Body of pancreas (tissue), 4 donors: Measurements from ENCODE around the gene TMEM50A. TPM values are rescaled to one million over a fixed set of nuclear protein-coding genes. Genes with fewer than 3 reads are reported as not detected.

Source experiments
- ATAC-seq: fragments of 150-250 bp; one replicate; pipeline ENCODE4 v1.9.1; 2016
- DNase-seq, 4 donors: peaks; one replicate each; pipeline ENCODE4 v3.0.0-alpha.2; 2019
- H3K27ac ChIP-seq, 4 donors: fragments of 200-600 bp; sonication (generic); 1 replicate in 3 of 4; 2 replicates in 1 of 4; pipeline versions ENCODE4 v1.5.1 to v1.6.1; 2016 to 2019; ENCODE audit warnings: mild to moderate bottlenecking in 1 of 4, mixed read lengths in 1 of 4, moderate library complexity in 1 of 4
- H3K27me3 ChIP-seq, 2 donors: fragments of 200-600 bp; sonication (generic); one replicate each; pipeline ENCODE4 v1.6.0; 2016; ENCODE audit warnings: mild to moderate bottlenecking in 1 of 2
- H3K36me3 ChIP-seq, 2 donors: fragments of 200-600 bp; sonication (generic); replicated peaks in 1 of 2; 2 replicates each; pipeline ENCODE4 v1.5.1; 2016; ENCODE audit warnings: low read depth in 2 of 2; ENCODE audit not compliant: insufficient read depth in 1 of 2
- H3K4me1 ChIP-seq: fragments of 200-600 bp; sonication (generic); one replicate; pipeline ENCODE4 v1.6.0; 2016
- H3K4me3 ChIP-seq, 2 donors: fragments of 200-600 bp; sonication (generic); 1 replicate in 1 of 2; 2 replicates in 1 of 2; pipeline ENCODE4 v1.5.1; 2016 to 2019
- H3K9me3 ChIP-seq, 3 donors: fragments of 200-600 bp; sonication (generic); 1 replicate in 2 of 3; 2 replicates in 1 of 3; pipeline ENCODE4 v1.5.1; 2016
- CTCF ChIP-seq, 7 experiments: fragments of 450-650 bp in 4 of 7; fragments of 200-600 bp in 3 of 7; sonication (generic) in 3 of 7; IDR thresholded peaks; one replicate each; pipeline ENCODE4 v1.5.1; 2016 to 2019; ENCODE audit warnings: antibody characterized with exemption in 7 of 7
- POLR2A ChIP-seq, 3 donors: fragments of 450-650 bp; IDR thresholded peaks; one replicate each; pipeline ENCODE4 v1.6.1; 2016; ENCODE audit warnings: antibody characterized with exemption in 3 of 3, mild to moderate bottlenecking in 2 of 3
- WGBS, 2 donors: methylation state at CpG; one replicate each; pipeline ENCODE4 v1.1.5; 2017; 5-methylcytosine and 5-hydroxymethylcytosine counted together
- intact Hi-C: fragments of 100-400 bp; cut with DNase I; formaldehyde crosslinking; loops from one replicate; pipeline ENCODE4 v1.15.1; 2023
- total RNA-seq, 2 donors: library from RNA; depleted of rRNA; stranded (reverse); fragments of >200 nt; gene quantifications; one replicate each; pipeline ENCODE4 v1.1.0, GENCODE V29; 2016

Gene TMEM50A
- total RNA-seq, 2 donors from 2014 or later: 38.4 to 57.7 TPM

- H3K36me3 ChIP-seq: peaks cover 0 to 2% of the 10 kb centered on the region in 2 donors
- TF ChIP-seq POLR2A (IDR thresholded peaks at IDR 0.05) (no peak), CTCF (IDR thresholded peaks at IDR 0.05) (no peak)
- H3K27me3 ChIP-seq: no peaks in the 10 kb centered on the region
- H3K27ac ChIP-seq: no peak overlapping the region
- DNase-seq (no peak), ATAC-seq (no peak)
- intact Hi-C loops: loop anchor here (10.0 kb wide), 1 partner anchor 89 kb away; no protein-coding TSS in a partner anchor
- H3K4me3 ChIP-seq: no peak overlapping the region
- WGBS, 2 donors: 81 to 83% methylated on average over 4 of the region's 4 CpGs
- peaks cover 30% of the 10 kb centered on the region for H3K4me1 ChIP-seq
- no peaks in the 10 kb centered on the region for H3K9me3 ChIP-seq
Measured at GRCh38 chr1:25343872-25344271, 5.7 kb downstream of the TMEM50A start.

GRCh38 chr1:25347556-25347955 is 9.4 kb downstream of the TMEM50A start:
- Histone ChIP-seq H3K27ac (no peak overlapping the region), H3K27me3 (no peaks in the 10 kb centered on the region), H3K4me3 (no peak overlapping the region), H3K4me1 (peaks cover 3% of the 10 kb centered on the region), H3K9me3 (no peaks in the 10 kb centered on the region), H3K36me3 (peaks cover 0 to 4% of the 10 kb centered on the region in 2 donors)
- intact Hi-C loops: loop anchor here (10.0 kb wide), 1 partner anchor 93 kb away; no protein-coding TSS in a partner anchor
- ATAC-seq: no peak
- no peak for TF ChIP-seq POLR2A (IDR thresholded peaks at IDR 0.05)
- TF ChIP-seq CTCF (IDR thresholded peaks at IDR 0.05): no peak
- 36 to 55% methylated on average over 2 of the region's 2 CpGs for WGBS, 2 donors
- DNase-seq: no peak

GRCh38 chr1:25349606-25350005 is 11.5 kb downstream of the TMEM50A start:
- WGBS, 2 donors: 89% methylated on average over 3 of the region's 3 CpGs
- no peak overlapping the region for H3K27ac ChIP-seq

GRCh38 chr1:25355841-25356395 is 17.8 kb downstream of the TMEM50A start:
- H3K36me3 ChIP-seq: peaks cover 0 to 18% of the 10 kb centered on the region in 2 donors

More at GRCh38 chr1:25349606-25350005, 11.5 kb downstream of the TMEM50A start:
- H3K4me3 ChIP-seq: no peak overlapping the region
- no peaks in the 10 kb centered on the region for H3K9me3 ChIP-seq
- H3K27me3 ChIP-seq: no peaks in the 10 kb centered on the region
- TF ChIP-seq CTCF (IDR thresholded peaks at IDR 0.05): no peak
- TF ChIP-seq POLR2A (IDR thresholded peaks at IDR 0.05): no peak
- no peak for ATAC-seq
- no peak for DNase-seq
- peaks cover 0 to 15% of the 10 kb centered on the region in 2 donors for H3K36me3 ChIP-seq
- H3K4me1 ChIP-seq: peaks cover 3% of the 10 kb centered on the region
- intact Hi-C loops: loop anchor here (10.0 kb wide), 1 partner anchor 95 kb away; no protein-coding TSS in a partner anchor

More at GRCh38 chr1:25355841-25356395, 17.8 kb downstream of the TMEM50A start:
- ATAC-seq (no peak), DNase-seq (no peak)
- no peaks in the 10 kb centered on the region for H3K4me1 ChIP-seq
- no peak for TF ChIP-seq CTCF (IDR thresholded peaks at IDR 0.05)
- no peak for TF ChIP-seq POLR2A (IDR thresholded peaks at IDR 0.05)
- H3K4me3 ChIP-seq: no peak overlapping the region
- WGBS, 2 donors: 83 to 86% methylated on average over 6 of the region's 6 CpGs
- H3K9me3 ChIP-seq: no peaks in the 10 kb centered on the region
- intact Hi-C loops: no loop called here
- no peak overlapping the region for H3K27ac ChIP-seq
- H3K27me3 ChIP-seq: no peaks in the 10 kb centered on the region
